Right lobe of liver (tissue), 6 donors: ENCODE results near the gene OTUD4. TPM values are rescaled to one million over a fixed set of nuclear protein-coding genes. Genes with fewer than 3 reads are reported as not detected.
A peak's percentile ranks its signal among the peaks of the same experiment; 100 is the strongest.

ENCODE experiments used
- ATAC-seq, 4 donors: fragments of 200-7000 bp; cut with Tn5 transposase; one replicate each; pipeline ENCODE4 v1.9.1; 2020; ENCODE audit warnings: mild to moderate bottlenecking in 4 of 4, moderate library complexity in 4 of 4
- DNase-seq, 3 donors: peaks; one replicate each; pipeline ENCODE4 v3.0.0-alpha.2; 2020
- H3K27ac ChIP-seq, 3 donors: fragments of 200-600 bp; one replicate each; pipeline ENCODE4 v1.8.0; 2022
- H3K27me3 ChIP-seq, 2 donors: fragments of 200-600 bp; one replicate each; pipeline ENCODE4 v1.8.0; 2022
- H3K36me3 ChIP-seq, 4 donors: fragments of 200-600 bp; sonication (generic) in 1 of 4; one replicate each; pipeline versions ENCODE4 v1.5.1 to v1.8.0; 2017 to 2022; ENCODE audit warnings: control low read depth in 1 of 4
- H3K4me1 ChIP-seq, 4 donors: fragments of 200-600 bp; sonication (generic) in 1 of 4; one replicate each; pipeline versions ENCODE4 v1.5.1 to v1.8.0; 2017 to 2022; ENCODE audit warnings: control low read depth in 1 of 4
- H3K4me3 ChIP-seq, 3 donors: fragments of 200-600 bp; one replicate each; pipeline ENCODE4 v1.8.0; 2022
- H3K9me3 ChIP-seq, 4 donors: fragments of 200-600 bp; sonication (generic) in 1 of 4; one replicate each; pipeline versions ENCODE4 v1.5.1 to v1.8.0; 2017 to 2022; ENCODE audit warnings: control low read depth in 1 of 4
- CTCF ChIP-seq, 4 donors: fragments of 200-600 bp in 3 of 4; fragments of 450-650 bp in 1 of 4; IDR thresholded peaks; one replicate each; pipeline versions ENCODE4 v1.5.1 to v1.8.0; 2016 to 2022; ENCODE audit warnings: antibody characterized with exemption in 4 of 4, mild to moderate bottlenecking in 2 of 4
- POLR2A ChIP-seq: fragments of 450-650 bp; IDR thresholded peaks from one replicate; pipeline ENCODE4 v1.6.1; 2017; ENCODE audit warnings: antibody characterized with exemption, mild to moderate bottlenecking
- WGBS: methylation state at CpG from one replicate; pipeline ENCODE4 v1.1.6; 2018; ENCODE audit warnings: low coverage, low lambda C conversion rate; ENCODE audit not compliant: insufficient coverage; ENCODE audit errors: missing lambda C conversion rate; 5-methylcytosine and 5-hydroxymethylcytosine counted together
- intact Hi-C, 2 donors: fragments of 100-400 bp; cut with DNase I; formaldehyde crosslinking; loops; one replicate each; pipeline versions ENCODE4 v1.11.2 to v1.14.1; 2022
- total RNA-seq, 6 experiments: library from RNA; depleted of rRNA in 2 of 6; stranded (reverse); fragments of >200 nt in 2 of 6; fragmentation: NEBNext Ultra II Directional in 3 of 6; extraction: Animal tissue kit (Norgen Biotek cat#: 25700) in 3 of 6; gene quantifications; one replicate each; pipeline versions ENCODE4 v1.1.0 to v1.2.4, GENCODE V29; 2016 to 2023
- donor health status: DM: no; HTN: yes; CAD: no.
- donor health status: DM: no; HTN: no; CAD: no.
- donor health status: DM: no; HTN: no; CAD: no.
- donor health status: DM: no; HTN: yes; CAD: no.
- donor health status: DM: no; HTN: yes; CAD: no.

OTUD4 gene
- total RNA-seq, 6 experiments from 2014 or later = 13.8 to 25.6 (median 20.2) TPM

GRCh38 chr4:145097821-145098674 lies 82.3 kb downstream of the OTUD4 start, which contains the start of the genes ABCE1 and ANAPC10:
ABCE1 (plus strand) TSS chr4:145098311; CDS start chr4:145104413, 6,102 bp downstream.
ANAPC10 (minus strand) TSS chr4:145098196; CDS start chr4:145096099, 2,097 bp downstream.
- H3K4me1 ChIP-seq = peaks cover 0 to 31% (median 14%) of the 10 kb centered on the region in 4 donors

GRCh38 chr4:145097331-145097820 lies 83.0 kb downstream of the OTUD4 start:
- H3K27ac ChIP-seq = peak overlapping the region; percentile 84 to 94 (median 92)
- no peaks in the 10 kb centered on the region for H3K27me3 ChIP-seq
- H3K4me3 ChIP-seq = peak overlapping the region; percentile 71 to 75 (median 74)
- intact Hi-C loops = no loop called here
- ATAC-seq (peak in 2 of 4 donors; percentile 1), DNase-seq (no peak)
- peaks cover 0 to 31% (median 14%) of the 10 kb centered on the region in 4 donors for H3K4me1 ChIP-seq
- 6% methylated on average over 10 of the region's 10 CpGs for WGBS
- peaks cover 0 to 16% (median 2%) of the 10 kb centered on the region in 4 donors for H3K36me3 ChIP-seq
- no peaks in the 10 kb centered on the region for H3K9me3 ChIP-seq
- TF ChIP-seq CTCF (IDR thresholded peaks at IDR 0.05) (no peak), POLR2A (no peak)

More at GRCh38 chr4:145097821-145098674, 82.3 kb downstream of the OTUD4 start, which contains the start of the genes ABCE1 and ANAPC10:
- ATAC-seq (peak; percentile 92 to 98 (median 94)), DNase-seq (peak; percentile 94 to 97 (median 95))
- no peaks in the 10 kb centered on the region for H3K27me3 ChIP-seq
- H3K9me3 ChIP-seq = no peaks in the 10 kb centered on the region
- under 1% methylated on average over 38 of the region's 67 CpGs for WGBS
- peak within 1 kb of the TSS; percentile 84 to 94 (median 92) for H3K27ac ChIP-seq
- H3K4me3 ChIP-seq = peak within 1 kb of the TSS; percentile 71 to 75 (median 74)
- intact Hi-C loops = no loop called here
- H3K36me3 ChIP-seq = peaks cover 0 to 16% (median 2%) of the 10 kb centered on the region in 4 donors
- TF ChIP-seq POLR2A (peak; percentile 65), CTCF (IDR thresholded peaks at IDR 0.05) (peak in 3 of 4 donors; percentile 14 to 35 (median 23))

GRCh38 chr4:145093638-145094037 lies 86.8 kb downstream of the OTUD4 start:
- no peak overlapping the region for H3K27ac ChIP-seq
- no peak overlapping the region for H3K4me3 ChIP-seq
- intact Hi-C loops = no loop called here
- no peaks in the 10 kb centered on the region for H3K27me3 ChIP-seq
- WGBS = 100% methylated on average over 2 of the region's 2 CpGs
- H3K9me3 ChIP-seq = no peaks in the 10 kb centered on the region
- no peak for TF ChIP-seq CTCF (IDR thresholded peaks at IDR 0.05)
- no peak for TF ChIP-seq POLR2A
- DNase-seq (no peak), ATAC-seq (no peak)
- peaks cover 0 to 23% (median 2%) of the 10 kb centered on the region in 4 donors for H3K36me3 ChIP-seq
- H3K4me1 ChIP-seq = peaks cover 0 to 10% (median 5%) of the 10 kb centered on the region in 4 donors

DNA sequence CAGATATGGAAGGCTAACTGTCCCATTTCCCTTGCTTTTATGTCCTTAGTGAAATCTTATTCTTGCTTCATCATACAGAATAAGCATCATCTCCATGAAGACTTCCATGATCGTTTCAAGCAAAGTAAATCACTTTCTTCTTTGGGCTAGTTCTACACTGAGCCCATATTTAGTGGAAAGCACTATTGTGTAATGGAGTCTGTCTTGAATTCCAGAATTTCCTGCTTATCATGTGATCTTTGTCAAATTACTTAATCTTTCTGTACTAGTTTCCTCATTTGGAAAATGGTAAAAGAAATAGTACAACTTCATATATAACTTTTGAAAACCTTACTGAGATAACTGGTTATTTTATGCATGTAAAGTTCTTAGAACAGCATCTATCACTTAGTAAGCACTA lies 90.0 kb downstream of the OTUD4 start:
- WGBS = 80% methylated on average over 1 of the region's 1 CpG
- Histone ChIP-seq H3K27ac (no peak overlapping the region), H3K4me3 (no peak overlapping the region), H3K4me1 (no peaks in the 10 kb centered on the region), H3K36me3 (peaks cover 0 to 18% (median 2%) of the 10 kb centered on the region in 4 donors), H3K9me3 (no peaks in the 10 kb centered on the region), H3K27me3 (no peaks in the 10 kb centered on the region)
- no peak for ATAC-seq
- TF ChIP-seq POLR2A = no peak
- DNase-seq = no peak
- intact Hi-C loops = no loop called here
